IPS-18a (cell line): Measurements from ENCODE around the gene PRF1.

ENCODE experiments used
- H3K27ac ChIP-seq: one replicate; pipeline ENCODE4 v1.5.1; 2013; ENCODE audit warnings: low read length
- H3K27me3 ChIP-seq: one replicate; pipeline ENCODE4 v1.6.1; 2013; ENCODE audit warnings: mild to moderate bottlenecking, low read length; ENCODE audit not compliant: control insufficient read depth, insufficient read depth
- H3K36me3 ChIP-seq: one replicate; pipeline ENCODE4 v1.6.1; 2013; ENCODE audit warnings: low read depth, low read length; ENCODE audit not compliant: control insufficient read depth
- H3K4me1 ChIP-seq: one replicate; pipeline ENCODE4 v1.6.1; 2013; ENCODE audit warnings: low read depth, low read length; ENCODE audit not compliant: control insufficient read depth
- H3K4me3 ChIP-seq: one replicate; pipeline ENCODE4 v1.5.1; 2013; ENCODE audit warnings: low read length
- H3K9ac ChIP-seq: one replicate; pipeline ENCODE4 v1.6.1; 2013; ENCODE audit warnings: mild to moderate bottlenecking, low read length, moderate library complexity
- H3K9me3 ChIP-seq: one replicate; pipeline ENCODE4 v1.6.1; 2013; ENCODE audit warnings: low read depth, low read length; ENCODE audit not compliant: control insufficient read depth

The PRF1 gene

GRCh38 chr10:70559861-70560260 is 42.7 kb downstream of the PRF1 start:
- Histone ChIP-seq H3K9ac (no peak overlapping the region), H3K9me3 (no peaks in the 10 kb centered on the region), H3K4me3 (no peak overlapping the region), H3K27me3 (no peaks in the 10 kb centered on the region), H3K36me3 (no peaks in the 10 kb centered on the region), H3K27ac (no peak overlapping the region), H3K4me1 (peaks cover 6% of the 10 kb centered on the region)

- peaks cover 6% of the 10 kb centered on the region for H3K4me1 ChIP-seq
- H3K36me3 ChIP-seq, result no peaks in the 10 kb centered on the region
- H3K27ac ChIP-seq, result no peak overlapping the region
- H3K27me3 ChIP-seq, result no peaks in the 10 kb centered on the region
- no peak overlapping the region for H3K9ac ChIP-seq
- H3K9me3 ChIP-seq, result no peaks in the 10 kb centered on the region
- H3K4me3 ChIP-seq, result no peak overlapping the region
Measured at GRCh38 chr10:70558871-70559810, 43.4 kb downstream of the PRF1 start.

- Histone ChIP-seq H3K9ac (no peak overlapping the region), H3K9me3 (no peaks in the 10 kb centered on the region), H3K36me3 (no peaks in the 10 kb centered on the region), H3K27me3 (no peaks in the 10 kb centered on the region), H3K4me1 (peaks cover 6% of the 10 kb centered on the region), H3K4me3 (no peak overlapping the region), H3K27ac (no peak overlapping the region)
Measured at GRCh38 chr10:70558295-70558694, 44.2 kb downstream of the PRF1 start.

GRCh38 chr10:70557876-70558275 is 44.7 kb downstream of the PRF1 start:
- Histone ChIP-seq H3K4me3 (no peak overlapping the region), H3K9me3 (no peaks in the 10 kb centered on the region), H3K9ac (no peak overlapping the region), H3K36me3 (no peaks in the 10 kb centered on the region), H3K27ac (no peak overlapping the region), H3K27me3 (no peaks in the 10 kb centered on the region), H3K4me1 (peaks cover 6% of the 10 kb centered on the region)

GRCh38 chr10:70557086-70557845 is 45.3 kb downstream of the PRF1 start:
- Histone ChIP-seq H3K4me1 (peaks cover 6% of the 10 kb centered on the region), H3K9ac (no peak overlapping the region), H3K27ac (no peak overlapping the region), H3K36me3 (no peaks in the 10 kb centered on the region), H3K4me3 (no peak overlapping the region), H3K27me3 (no peaks in the 10 kb centered on the region), H3K9me3 (no peaks in the 10 kb centered on the region)

GRCh38 chr10:70555371-70555770 is 47.2 kb downstream of the PRF1 start:
- H3K36me3 ChIP-seq, result no peaks in the 10 kb centered on the region
- no peaks in the 10 kb centered on the region for H3K27me3 ChIP-seq
- H3K4me1 ChIP-seq, result peaks cover 6% of the 10 kb centered on the region
- H3K9ac ChIP-seq, result no peak overlapping the region
- H3K4me3 ChIP-seq, result no peak overlapping the region
- no peaks in the 10 kb centered on the region for H3K9me3 ChIP-seq
- H3K27ac ChIP-seq, result no peak overlapping the region

- H3K4me1 ChIP-seq, result no peaks in the 10 kb centered on the region
- H3K27me3 ChIP-seq, result no peaks in the 10 kb centered on the region
- H3K27ac ChIP-seq, result no peak overlapping the region
- H3K9ac ChIP-seq, result no peak overlapping the region
- H3K36me3 ChIP-seq, result no peaks in the 10 kb centered on the region
- no peak overlapping the region for H3K4me3 ChIP-seq
- no peaks in the 10 kb centered on the region for H3K9me3 ChIP-seq
Measured at GRCh38 chr10:70552586-70552985, 50.0 kb downstream of the PRF1 start.

GRCh38 chr10:70551971-70552422 is 50.5 kb downstream of the PRF1 start:
- Histone ChIP-seq H3K4me3 (no peak overlapping the region), H3K9ac (no peak overlapping the region), H3K27me3 (no peaks in the 10 kb centered on the region), H3K36me3 (no peaks in the 10 kb centered on the region), H3K9me3 (no peaks in the 10 kb centered on the region), H3K27ac (no peak overlapping the region), H3K4me1 (no peaks in the 10 kb centered on the region)

- Histone ChIP-seq H3K4me1 (no peaks in the 10 kb centered on the region), H3K27me3 (no peaks in the 10 kb centered on the region), H3K27ac (no peak overlapping the region), H3K9me3 (no peaks in the 10 kb centered on the region), H3K4me3 (no peak overlapping the region), H3K9ac (no peak overlapping the region), H3K36me3 (no peaks in the 10 kb centered on the region)
Measured at GRCh38 chr10:70551466-70551865, 51.1 kb downstream of the PRF1 start.

GRCh38 chr10:70550459-70550858 is 52.1 kb downstream of the PRF1 start:
- H3K4me3 ChIP-seq, result no peak overlapping the region
- H3K36me3 ChIP-seq, result no peaks in the 10 kb centered on the region
- no peaks in the 10 kb centered on the region for H3K9me3 ChIP-seq
- H3K27ac ChIP-seq, result no peak overlapping the region
- H3K9ac ChIP-seq, result no peak overlapping the region
- H3K4me1 ChIP-seq, result no peaks in the 10 kb centered on the region
- H3K27me3 ChIP-seq, result no peaks in the 10 kb centered on the region

GRCh38 chr10:70549962-70550458 is 52.5 kb downstream of the PRF1 start:
- no peak overlapping the region for H3K9ac ChIP-seq
- H3K27me3 ChIP-seq, result no peaks in the 10 kb centered on the region
- no peaks in the 10 kb centered on the region for H3K4me1 ChIP-seq
- H3K36me3 ChIP-seq, result no peaks in the 10 kb centered on the region
- H3K9me3 ChIP-seq, result no peaks in the 10 kb centered on the region
- H3K4me3 ChIP-seq, result no peak overlapping the region
- no peak overlapping the region for H3K27ac ChIP-seq
